ENCODE measurements around the gene CNIH1. TPM values are rescaled to one million over a fixed set of nuclear protein-coding genes. Genes with fewer than 3 reads are reported as not detected.
"Not testable (repeated sequence)": the region's sequence is repeated elsewhere in the genome, so short reads cannot be mapped to it uniquely, and the experiment has no call there.

Gene CNIH1
- total RNA-seq, 4 donors from 2014 or later, result 29.3 to 61.8 (median 59.5) TPM

DNA sequence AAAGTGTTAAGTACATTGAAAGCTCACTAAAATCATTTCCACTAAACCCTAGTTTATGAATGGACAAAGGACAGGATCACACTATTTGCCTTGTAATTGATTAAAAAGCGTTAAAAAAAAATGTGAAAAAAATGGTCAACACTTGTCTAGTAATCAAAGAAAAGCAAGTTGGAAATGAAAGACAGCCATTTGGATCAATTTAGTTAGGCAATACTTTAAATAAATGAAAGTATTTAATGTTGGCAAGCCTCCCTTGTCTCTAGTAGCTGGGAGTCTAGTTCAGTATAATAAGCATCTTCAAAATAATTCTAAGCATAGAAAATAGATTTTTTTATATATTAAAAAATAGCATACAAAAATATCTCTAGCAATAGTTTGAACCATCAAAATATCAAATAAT, 14.2 kb upstream of the CNIH1 start:
- DNase-seq (ENCODE audit: low spot score in 2 of 2), result no peak
- TF ChIP-seq, protein P1, sequence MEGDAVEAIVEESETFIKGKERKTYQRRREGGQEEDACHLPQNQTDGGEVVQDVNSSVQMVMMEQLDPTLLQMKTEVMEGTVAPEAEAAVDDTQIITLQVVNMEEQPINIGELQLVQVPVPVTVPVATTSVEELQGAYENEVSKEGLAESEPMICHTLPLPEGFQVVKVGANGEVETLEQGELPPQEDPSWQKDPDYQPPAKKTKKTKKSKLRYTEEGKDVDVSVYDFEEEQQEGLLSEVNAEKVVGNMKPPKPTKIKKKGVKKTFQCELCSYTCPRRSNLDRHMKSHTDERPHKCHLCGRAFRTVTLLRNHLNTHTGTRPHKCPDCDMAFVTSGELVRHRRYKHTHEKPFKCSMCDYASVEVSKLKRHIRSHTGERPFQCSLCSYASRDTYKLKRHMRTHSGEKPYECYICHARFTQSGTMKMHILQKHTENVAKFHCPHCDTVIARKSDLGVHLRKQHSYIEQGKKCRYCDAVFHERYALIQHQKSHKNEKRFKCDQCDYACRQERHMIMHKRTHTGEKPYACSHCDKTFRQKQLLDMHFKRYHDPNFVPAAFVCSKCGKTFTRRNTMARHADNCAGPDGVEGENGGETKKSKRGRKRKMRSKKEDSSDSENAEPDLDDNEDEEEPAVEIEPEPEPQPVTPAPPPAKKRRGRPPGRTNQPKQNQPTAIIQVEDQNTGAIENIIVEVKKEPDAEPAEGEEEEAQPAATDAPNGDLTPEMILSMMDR (IDR thresholded peaks at IDR 0.05), result no peak
- no peak for TF ChIP-seq EP300 (IDR thresholded peaks at IDR 0.05)
- no peak for TF ChIP-seq POLR2A (IDR thresholded peaks at IDR 0.05)
- H3K27me3 ChIP-seq, result no peaks in the 10 kb centered on the region
- no peaks in the 10 kb centered on the region for H3K4me1 ChIP-seq
- no peak overlapping the region for H3K4me3 ChIP-seq
- peaks cover 0 to 6% (median 0%) of the 10 kb centered on the region in 4 donors for H3K9me3 ChIP-seq
- H3K36me3 ChIP-seq, result peaks cover 0 to 4% (median 0%) of the 10 kb centered on the region in 3 donors
- 64 to 73% methylated on average over 1 of the region's 1 CpG for WGBS, 2 donors
- H3K27ac ChIP-seq, result no peak overlapping the region

DNA sequence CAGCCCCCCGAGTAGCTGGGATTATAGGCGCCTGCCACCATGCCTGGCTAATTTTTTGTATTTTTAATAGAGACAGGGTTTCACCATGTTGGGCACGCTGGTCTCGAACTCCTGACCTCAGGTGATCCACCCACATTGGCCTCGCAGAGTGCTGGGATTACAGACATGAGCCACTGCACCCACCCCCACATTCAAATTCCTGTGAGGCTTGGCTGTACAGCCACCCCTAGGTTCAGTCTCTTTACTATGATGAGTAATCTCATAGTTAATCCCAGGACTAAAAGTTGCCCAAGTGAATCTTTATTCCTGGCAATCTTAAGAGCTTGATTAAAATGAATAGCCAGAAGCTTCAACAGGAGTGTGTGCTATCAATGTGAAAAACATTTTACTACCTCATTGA, 12.8 kb upstream of the CNIH1 start:
- H3K4me1 ChIP-seq; H3K27ac ChIP-seq; H3K9me3 ChIP-seq; DNase-seq (ENCODE audit: low spot score in 2 of 2); H3K4me3 ChIP-seq; H3K36me3 ChIP-seq; H3K27me3 ChIP-seq: not testable (repeated sequence)
- WGBS, 2 donors, result 79 to 88% methylated on average over 5 of the region's 5 CpGs

- 95 to 100% methylated on average over 3 of the region's 3 CpGs for WGBS, 2 donors
- H3K36me3 ChIP-seq, result no peaks in the 10 kb centered on the region
- no peaks in the 10 kb centered on the region for H3K9me3 ChIP-seq
- no peak overlapping the region for H3K4me3 ChIP-seq
- no peaks in the 10 kb centered on the region for H3K4me1 ChIP-seq
- TF ChIP-seq EP300 (IDR thresholded peaks at IDR 0.05) (no peak), POLR2A (IDR thresholded peaks at IDR 0.05) (no peak)
- TF ChIP-seq, protein P1 (IDR thresholded peaks at IDR 0.05), result no peak
- no peak for DNase-seq (ENCODE audit: low spot score in 2 of 2)
- H3K27ac ChIP-seq, result no peak overlapping the region
- no peaks in the 10 kb centered on the region for H3K27me3 ChIP-seq
These were observed 12.1 kb upstream of the CNIH1 start for GRCh38 chr14:54453252-54453651.

GRCh38 chr14:54451961-54452360, 10.8 kb upstream of the CNIH1 start:
- TF ChIP-seq POLR2A (IDR thresholded peaks at IDR 0.05), result no peak
- TF ChIP-seq, protein P1 (IDR thresholded peaks at IDR 0.05), result no peak
- no peak for TF ChIP-seq EP300 (IDR thresholded peaks at IDR 0.05)
- Histone ChIP-seq H3K27ac (no peak overlapping the region), H3K9me3 (no peaks in the 10 kb centered on the region), H3K4me1 (no peaks in the 10 kb centered on the region), H3K27me3 (no peaks in the 10 kb centered on the region), H3K4me3 (no peak overlapping the region), H3K36me3 (no peaks in the 10 kb centered on the region)
- 83 to 91% methylated on average over 3 of the region's 3 CpGs for whole genome bisulfite sequencing, 2 donors
- no peak for DNase-seq (ENCODE audit: low spot score in 2 of 2)

- DNase-seq (ENCODE audit: low spot score in 2 of 2), result no peak
- H3K27me3 ChIP-seq, result no peaks in the 10 kb centered on the region
- H3K9me3 ChIP-seq, result no peaks in the 10 kb centered on the region
- TF ChIP-seq POLR2A (IDR thresholded peaks at IDR 0.05), result no peak
- TF ChIP-seq, protein P1 (IDR thresholded peaks at IDR 0.05), result no peak
- TF ChIP-seq EP300 (IDR thresholded peaks at IDR 0.05), result no peak
- peaks cover 0 to 5% (median 2%) of the 10 kb centered on the region in 4 donors for H3K4me1 ChIP-seq
- no peaks in the 10 kb centered on the region for H3K36me3 ChIP-seq
- no peak overlapping the region for H3K4me3 ChIP-seq
- WGBS, 2 donors, result 80 to 82% methylated on average over 7 of the region's 7 CpGs
- no peak overlapping the region for H3K27ac ChIP-seq
These were observed 10.0 kb upstream of the CNIH1 start for GRCh38 chr14:54451121-54451601.

GRCh38 chr14:54450535-54450934, 9.4 kb upstream of the CNIH1 start:
- no peaks in the 10 kb centered on the region for H3K27me3 ChIP-seq
- WGBS, 2 donors, result 45 to 50% methylated on average over 3 of the region's 3 CpGs
- H3K27ac ChIP-seq, result no peak overlapping the region

More at GRCh38 chr14:54450535-54450934, 9.4 kb upstream of the CNIH1 start:
- H3K36me3 ChIP-seq, result no peaks in the 10 kb centered on the region
- DNase-seq (ENCODE audit: low spot score in 2 of 2), result no peak
- TF ChIP-seq EP300 (IDR thresholded peaks at IDR 0.05) (no peak), POLR2A (IDR thresholded peaks at IDR 0.05) (no peak)
- TF ChIP-seq, protein P1 (IDR thresholded peaks at IDR 0.05), result no peak
- peaks cover 0 to 11% (median 5%) of the 10 kb centered on the region in 4 donors for H3K4me1 ChIP-seq
- H3K4me3 ChIP-seq, result no peak overlapping the region
- H3K9me3 ChIP-seq, result no peaks in the 10 kb centered on the region

Measured in tibial nerve (tissue), 4 donors.